H9 (cell line): ENCODE data around the gene CAMK2N2. TPM values are rescaled to one million over a fixed set of nuclear protein-coding genes. Genes with fewer than 3 reads are reported as not detected.

Experiments used
- DNase-seq: peaks from one replicate; pipeline ENCODE4 v3.0.0-alpha.2; 2017
- H2AFZ ChIP-seq: one replicate; pipeline ENCODE4 v1.6.1; 2013; ENCODE audit warnings: mild to moderate bottlenecking, low read length, control low read depth, moderate library complexity
- H2AK5ac ChIP-seq: 2 replicates; pipeline ENCODE4 v1.6.1; 2013; ENCODE audit warnings: low read length, control low read depth, mixed read lengths; ENCODE audit not compliant: insufficient read length
- H2BK120ac ChIP-seq: one replicate; pipeline ENCODE4 v1.6.1; 2013; ENCODE audit warnings: low read depth, mild to moderate bottlenecking, low read length, control low read depth, inconsistent platforms; ENCODE audit not compliant: poor library complexity, severe bottlenecking
- H2BK12ac ChIP-seq: 2 replicates; pipeline ENCODE4 v1.6.1; 2013; ENCODE audit warnings: low read length, control low read depth, mixed read lengths, low read depth; ENCODE audit not compliant: insufficient read length
- H2BK15ac ChIP-seq: 2 replicates; pipeline ENCODE4 v1.6.1; 2013; ENCODE audit warnings: low read depth, low read length, control low read depth
- H2BK20ac ChIP-seq: one replicate; pipeline ENCODE4 v1.6.1; 2013; ENCODE audit warnings: low read depth, mild to moderate bottlenecking, low read length, control low read depth, inconsistent platforms; ENCODE audit not compliant: poor library complexity, severe bottlenecking
- H2BK5ac ChIP-seq: 2 replicates; pipeline ENCODE4 v1.6.1; 2013; ENCODE audit warnings: low read length, control low read depth, mixed read lengths; ENCODE audit not compliant: insufficient read length
- H3K14ac ChIP-seq: 2 replicates; pipeline ENCODE4 v1.6.1; 2013; ENCODE audit warnings: low read length, control low read depth; ENCODE audit not compliant: insufficient read depth
- H3K18ac ChIP-seq: 2 replicates; pipeline ENCODE4 v1.6.1; 2013; ENCODE audit warnings: low read depth, mild to moderate bottlenecking, mixed read lengths, low read length, control low read depth; ENCODE audit not compliant: insufficient read length
- H3K23ac ChIP-seq: 2 replicates; pipeline ENCODE4 v1.6.1; 2013; ENCODE audit warnings: low read length, control low read depth, mixed read lengths, low read depth; ENCODE audit not compliant: insufficient read length
- H3K23me2 ChIP-seq: 2 replicates; pipeline ENCODE4 v1.6.1; 2013; ENCODE audit warnings: low read depth, mild to moderate bottlenecking, mixed read lengths, low read length, control low read depth; ENCODE audit not compliant: insufficient read length, poor library complexity, severe bottlenecking
- H3K27ac ChIP-seq: 2 replicates; pipeline ENCODE4 v1.5.1; 2013; ENCODE audit warnings: low read length, control low read depth, mixed read lengths, low read depth; ENCODE audit not compliant: insufficient read length
- H3K27me3 ChIP-seq: 2 replicates; pipeline ENCODE4 v1.6.1; 2013; ENCODE audit warnings: low read length, control low read depth, inconsistent platforms; ENCODE audit not compliant: insufficient read depth
- H3K4ac ChIP-seq: 2 replicates; pipeline ENCODE4 v1.6.1; 2013; ENCODE audit warnings: low read depth, mild to moderate bottlenecking, control low read depth, inconsistent platforms, low read length, moderate library complexity
- H3K4me1 ChIP-seq: 2 replicates; pipeline ENCODE4 v1.6.1; 2013; ENCODE audit warnings: low read length, control low read depth, inconsistent platforms; ENCODE audit not compliant: insufficient read depth
- H3K4me2 ChIP-seq: 2 replicates; pipeline ENCODE4 v1.6.1; 2013; ENCODE audit warnings: low read length, control low read depth, mixed read lengths; ENCODE audit not compliant: insufficient read length, insufficient read depth
- H3K56ac ChIP-seq: 2 replicates; pipeline ENCODE4 v1.6.1; 2013; ENCODE audit warnings: low read depth, mild to moderate bottlenecking, mixed read lengths, low read length, control low read depth; ENCODE audit not compliant: insufficient read length
- H3K79me1 ChIP-seq: 2 replicates; pipeline ENCODE4 v1.6.1; 2013; ENCODE audit warnings: low read depth, mild to moderate bottlenecking, moderate library complexity, low read length, control low read depth, inconsistent platforms; ENCODE audit not compliant: insufficient read depth, poor library complexity, severe bottlenecking
- H3K79me2 ChIP-seq: 2 replicates; pipeline ENCODE4 v1.6.1; 2013; ENCODE audit warnings: low read length, control low read depth, inconsistent platforms; ENCODE audit not compliant: insufficient read depth
- H3K9ac ChIP-seq: 2 replicates; pipeline ENCODE4 v1.6.1; 2013; ENCODE audit warnings: low read length, control low read depth, mixed read lengths; ENCODE audit not compliant: insufficient read length; ENCODE audit errors: extremely low read depth
- H3K9me3 ChIP-seq: one replicate; pipeline ENCODE4 v1.6.1; 2013; ENCODE audit warnings: low read depth, low read length, inconsistent platforms; ENCODE audit not compliant: control insufficient read depth
- H3T11ph ChIP-seq: one replicate; pipeline ENCODE4 v1.6.1; 2013; ENCODE audit warnings: mild to moderate bottlenecking, low read length, control low read depth, inconsistent platforms
- H4K20me1 ChIP-seq: one replicate; pipeline ENCODE4 v1.6.1; 2013; ENCODE audit not compliant: control insufficient read depth, insufficient read length, insufficient read depth
- H4K5ac ChIP-seq: 2 replicates; pipeline ENCODE4 v1.6.1; 2013; ENCODE audit warnings: low read depth, mild to moderate bottlenecking, mixed read lengths, low read length, control low read depth; ENCODE audit not compliant: insufficient read length
- H4K8ac ChIP-seq: replicated peaks from 2 replicates; pipeline ENCODE4 v1.6.1; 2013; ENCODE audit warnings: low read length, control low read depth, mixed read lengths, low read depth; ENCODE audit not compliant: insufficient read length
- H4K91ac ChIP-seq: 2 replicates; pipeline ENCODE4 v1.6.1; 2013; ENCODE audit warnings: low read depth, mild to moderate bottlenecking, moderate library complexity, mixed read lengths, low read length, control low read depth; ENCODE audit not compliant: insufficient read length
- H3K27ac Mint-ChIP-seq, 3 experiments: 2 replicates in 2 of 3; 3 replicates in 1 of 3; pipeline ENCODE4 v1.8.0; 2020 to 2021; ENCODE audit warnings: mixed read lengths in 3 of 3, mild to moderate bottlenecking in 1 of 3, moderate library complexity in 1 of 3
- H3K27me3 Mint-ChIP-seq: 2 replicates; pipeline ENCODE4 v1.8.0; 2021; ENCODE audit warnings: low read depth, mild to moderate bottlenecking, moderate library complexity, mixed read lengths
- H3K36me3 Mint-ChIP-seq, 3 experiments: 2 replicates in 2 of 3; 3 replicates in 1 of 3; pipeline ENCODE4 v1.8.0; 2020 to 2021; ENCODE audit warnings: low read depth in 3 of 3, mixed read lengths in 3 of 3; ENCODE audit not compliant: insufficient read depth in 1 of 3
- H3K4me1 Mint-ChIP-seq, 2 experiments: 2 replicates each; pipeline ENCODE4 v1.8.0; 2020; ENCODE audit warnings: mixed read lengths in 2 of 2
- H3K4me3 Mint-ChIP-seq, 2 experiments: 2 replicates in 1 of 2; 3 replicates in 1 of 2; pipeline ENCODE4 v1.8.0; 2020 to 2021; ENCODE audit warnings: mild to moderate bottlenecking in 2 of 2, mixed read lengths in 2 of 2, moderate library complexity in 1 of 2
- H3K9me3 Mint-ChIP-seq, 2 experiments: 2 replicates in 1 of 2; 3 replicates in 1 of 2; pipeline ENCODE4 v1.8.0; 2020; ENCODE audit warnings: mild to moderate bottlenecking in 2 of 2, mixed read lengths in 2 of 2, moderate library complexity in 1 of 2
- CTCF ChIP-seq: fragments of 200-600 bp; sonication (generic); conservative IDR thresholded peaks from 3 replicates; pipeline ENCODE4 v1.8.0; 2021; ENCODE audit warnings: antibody characterized with exemption, mild to moderate bottlenecking
- WGBS: extraction: QIAGEN DNeasy Blood & Tissue Kit; methylation state at CpG from one replicate; pipeline ENCODE4 v1.1.7; 2013; ENCODE audit warnings: missing lambda C conversion rate, low lambda C conversion rate, mixed read lengths; ENCODE audit not compliant: insufficient read length; ENCODE audit errors: extremely low coverage; 5-methylcytosine and 5-hydroxymethylcytosine counted together
- total RNA-seq: library from RNA; stranded (reverse); gene quantifications from 2 replicates; pipeline ENCODE4 v1.2.1, GENCODE V29; 2021

The CAMK2N2 gene
- total RNA-seq, 1 experiment from 2014 or later = 12.6 TPM

GRCh38 chr3:184230603-184231528, 30.5 kb downstream of the CAMK2N2 start:
- Histone ChIP-seq H2BK15ac (no peak overlapping the region), H3K4me2 (peak overlapping the region; percentile 65), H4K91ac (no peak overlapping the region), H3K4me1 (no peaks in the 10 kb centered on the region), H3K79me1 (no peaks in the 10 kb centered on the region), H3K14ac (no peak overlapping the region), H2BK20ac (no peak overlapping the region), H3K9ac (no peak overlapping the region), H2BK12ac (no peak overlapping the region), H3K27ac (no peak overlapping the region), H3K4ac (no peak overlapping the region), H4K5ac (no peak overlapping the region), H3K18ac (no peak overlapping the region), H2AFZ (no peak overlapping the region), H3K56ac (no peak overlapping the region), H3T11ph (no peak overlapping the region), H2AK5ac (no peak overlapping the region), H2BK120ac (no peak overlapping the region), H3K79me2 (no peaks in the 10 kb centered on the region), H3K27me3 (peaks cover 37% of the 10 kb centered on the region), H2BK5ac (no peak overlapping the region), H4K8ac (no peak overlapping the region), H3K23ac (no peak overlapping the region), H3K23me2 (peaks cover 15% of the 10 kb centered on the region), H4K20me1 (no peaks in the 10 kb centered on the region), H3K9me3 (no peaks in the 10 kb centered on the region)
- DNase-seq = peak; percentile 57
- peaks cover 66% of the 10 kb centered on the region for H3K27me3 Mint-ChIP-seq
- WGBS = no CpG with 5 or more reads among the region's 79 CpGs
- peak overlapping the region; percentile 62 to 83 for H3K4me3 Mint-ChIP-seq
- H3K36me3 Mint-ChIP-seq = no peaks in the 10 kb centered on the region
- TF ChIP-seq CTCF = no peak
- peaks cover 2 to 9% of the 10 kb centered on the region in 2 experiments for H3K4me1 Mint-ChIP-seq
- H3K27ac Mint-ChIP-seq = no peak overlapping the region; a peak in 1 of 7 replicates
- no peaks in the 10 kb centered on the region for H3K9me3 Mint-ChIP-seq
